OCI-LY1 (cell line): ENCODE results near the gene PEX12.
"Not testable (repeated sequence)": the region's sequence is repeated elsewhere in the genome, so short reads cannot be mapped to it uniquely, and the experiment has no call there.

Experiments
- H2AFZ ChIP-seq: fragments of 200-600 bp; sonication (generic), shearing (Covaris generic); 2 replicates; pipeline ENCODE4 v1.6.0; 2014; ENCODE audit warnings: antibody characterized with exemption, mild to moderate bottlenecking, low read length
- H3F3A ChIP-seq: fragments of 200-600 bp; sonication (generic), shearing (Covaris generic); 2 replicates; pipeline ENCODE4 v1.6.0; 2014; ENCODE audit warnings: mild to moderate bottlenecking, antibody characterized with exemption, low read length, moderate library complexity; ENCODE audit not compliant: insufficient read depth
- H3K27ac ChIP-seq: fragments of 200-600 bp; sonication (generic); 2 replicates; pipeline ENCODE4 v1.5.1; 2014; ENCODE audit warnings: low read length, mixed run types, mild to moderate bottlenecking, low read depth; ENCODE audit not compliant: poor library complexity, severe bottlenecking
- H3K27me3 ChIP-seq: fragments of 200-600 bp; sonication (generic); 2 replicates; pipeline ENCODE4 v1.6.0; 2014; ENCODE audit warnings: antibody characterized with exemption, mild to moderate bottlenecking, low read length, moderate library complexity; ENCODE audit not compliant: insufficient read depth
- H3K36me3 ChIP-seq: fragments of 200-600 bp; sonication (generic); 2 replicates; pipeline ENCODE4 v1.6.1; 2014; ENCODE audit warnings: mild to moderate bottlenecking, antibody characterized with exemption, low read length, moderate library complexity, mixed read lengths; ENCODE audit not compliant: insufficient read depth
- H3K4me1 ChIP-seq: fragments of 200-600 bp; sonication (generic); 2 replicates; pipeline ENCODE4 v1.5.1; 2014; ENCODE audit warnings: mild to moderate bottlenecking, low read length, moderate library complexity; ENCODE audit not compliant: insufficient read depth, severe bottlenecking
- H3K4me2 ChIP-seq: fragments of 200-600 bp; sonication (generic), shearing (Covaris generic); 2 replicates; pipeline ENCODE4 v1.6.1; 2014; ENCODE audit warnings: low read length
- H3K4me3 ChIP-seq: fragments of 200-600 bp; sonication (generic); 2 replicates; pipeline ENCODE4 v1.5.1; 2014; ENCODE audit warnings: low read length, low read depth, mild to moderate bottlenecking, mixed read lengths; ENCODE audit not compliant: poor library complexity, severe bottlenecking
- H3K79me2 ChIP-seq: fragments of 200-600 bp; shearing (Covaris generic); 2 replicates; pipeline ENCODE4 v1.6.1; 2016; ENCODE audit warnings: mixed run types, low read length, mixed read lengths; ENCODE audit not compliant: insufficient read depth
- H3K9ac ChIP-seq: fragments of 200-600 bp; sonication (generic), shearing (Covaris generic); 2 replicates; pipeline ENCODE4 v1.6.1; 2014; ENCODE audit warnings: mild to moderate bottlenecking, low read length, mixed read lengths
- H3K9me2 ChIP-seq: fragments of 200-600 bp; sonication (generic), shearing (Covaris generic); 2 replicates; pipeline ENCODE4 v1.6.1; 2014; ENCODE audit warnings: low read depth, mild to moderate bottlenecking, low read length, mixed read lengths
- H3K9me3 ChIP-seq: fragments of 200-600 bp; shearing (Covaris generic); 2 replicates; pipeline ENCODE4 v1.6.1; 2014; ENCODE audit warnings: low read length, mixed read lengths
- H4K20me1 ChIP-seq: fragments of 200-600 bp; sonication (generic), shearing (Covaris generic); 2 replicates; pipeline ENCODE4 v1.6.0; 2016; ENCODE audit warnings: mild to moderate bottlenecking, low read length; ENCODE audit not compliant: insufficient read depth
- EZH2 ChIP-seq: fragments of 200-600 bp; sonication (generic), shearing (Covaris generic); IDR thresholded peaks from 2 replicates; pipeline ENCODE4 v1.8.0; 2017; ENCODE audit warnings: borderline replicate concordance, mixed run types, mild to moderate bottlenecking, antibody characterized with exemption, low read length, moderate library complexity, mixed read lengths
- TF ChIP-seq, protein P1 (sequence below): fragments of 200-600 bp; sonication (generic), shearing (Covaris generic); IDR thresholded peaks from 2 replicates; pipeline ENCODE4 v1.5.1; 2017; ENCODE audit warnings: mild to moderate bottlenecking, antibody characterized with exemption, low read length, moderate library complexity, mixed read lengths

Gene PEX12

DNA sequence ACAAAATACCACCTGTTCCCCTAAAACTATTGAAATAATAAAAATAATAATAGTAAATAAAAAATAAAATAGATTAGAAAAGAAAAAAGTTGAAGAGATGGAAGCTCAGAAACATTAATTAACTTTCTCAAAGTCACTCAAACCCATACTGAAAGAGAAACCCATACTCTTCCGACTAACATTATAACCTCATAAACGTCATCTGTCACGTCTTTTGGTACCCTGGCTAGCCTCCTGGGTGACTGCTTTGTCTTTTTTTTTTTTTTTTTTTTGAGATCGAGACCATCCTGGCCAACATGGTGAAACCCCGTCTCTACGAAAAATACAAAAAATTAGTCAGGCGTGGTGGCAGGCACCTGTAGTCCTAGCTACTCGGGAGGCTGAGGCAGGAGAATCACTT is 48.5 kb downstream of the PEX12 start:
- H3K9ac ChIP-seq = no peak overlapping the region
- TF ChIP-seq EZH2 = no peak
- TF ChIP-seq, protein P1, sequence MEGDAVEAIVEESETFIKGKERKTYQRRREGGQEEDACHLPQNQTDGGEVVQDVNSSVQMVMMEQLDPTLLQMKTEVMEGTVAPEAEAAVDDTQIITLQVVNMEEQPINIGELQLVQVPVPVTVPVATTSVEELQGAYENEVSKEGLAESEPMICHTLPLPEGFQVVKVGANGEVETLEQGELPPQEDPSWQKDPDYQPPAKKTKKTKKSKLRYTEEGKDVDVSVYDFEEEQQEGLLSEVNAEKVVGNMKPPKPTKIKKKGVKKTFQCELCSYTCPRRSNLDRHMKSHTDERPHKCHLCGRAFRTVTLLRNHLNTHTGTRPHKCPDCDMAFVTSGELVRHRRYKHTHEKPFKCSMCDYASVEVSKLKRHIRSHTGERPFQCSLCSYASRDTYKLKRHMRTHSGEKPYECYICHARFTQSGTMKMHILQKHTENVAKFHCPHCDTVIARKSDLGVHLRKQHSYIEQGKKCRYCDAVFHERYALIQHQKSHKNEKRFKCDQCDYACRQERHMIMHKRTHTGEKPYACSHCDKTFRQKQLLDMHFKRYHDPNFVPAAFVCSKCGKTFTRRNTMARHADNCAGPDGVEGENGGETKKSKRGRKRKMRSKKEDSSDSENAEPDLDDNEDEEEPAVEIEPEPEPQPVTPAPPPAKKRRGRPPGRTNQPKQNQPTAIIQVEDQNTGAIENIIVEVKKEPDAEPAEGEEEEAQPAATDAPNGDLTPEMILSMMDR = no peak
- no peaks in the 10 kb centered on the region for H3K27me3 ChIP-seq
- H2AFZ ChIP-seq = no peak overlapping the region
- no peaks in the 10 kb centered on the region for H4K20me1 ChIP-seq
- H3K79me2 ChIP-seq = no peaks in the 10 kb centered on the region
- no peak overlapping the region for H3K27ac ChIP-seq
- no peak overlapping the region for H3K4me2 ChIP-seq
- no peaks in the 10 kb centered on the region for H3K9me3 ChIP-seq
- no peaks in the 10 kb centered on the region for H3F3A ChIP-seq
- no peaks in the 10 kb centered on the region for H3K9me2 ChIP-seq
- no peak overlapping the region for H3K4me3 ChIP-seq
- no peaks in the 10 kb centered on the region for H3K36me3 ChIP-seq
- H3K4me1 ChIP-seq = no peaks in the 10 kb centered on the region

DNA sequence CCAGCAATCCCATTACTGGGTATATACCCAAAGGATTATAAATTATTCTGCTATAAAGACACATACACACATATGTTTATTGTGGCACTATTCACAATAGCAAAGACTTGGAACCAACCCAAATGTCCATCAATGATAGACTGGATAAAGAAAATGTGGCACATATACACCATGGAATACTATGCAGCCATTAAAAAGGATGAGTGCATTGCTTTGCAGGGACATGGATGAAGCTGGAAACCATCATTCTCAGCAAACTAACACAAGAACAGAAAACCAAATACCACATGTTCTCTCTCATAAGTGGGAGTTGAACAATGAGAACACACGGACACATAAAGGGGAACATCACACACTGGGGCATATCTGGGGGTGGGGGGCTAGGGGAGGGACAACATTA is 49.0 kb downstream of the PEX12 start:
- H3K9me3 ChIP-seq, H3K4me2 ChIP-seq, H4K20me1 ChIP-seq, H3K4me1 ChIP-seq, H3K27me3 ChIP-seq, H3K36me3 ChIP-seq, H3F3A ChIP-seq, H2AFZ ChIP-seq, H3K9ac ChIP-seq, H3K4me3 ChIP-seq, H3K27ac ChIP-seq, H3K79me2 ChIP-seq, H3K9me2 ChIP-seq: not testable (repeated sequence)
